ENCODE results near the gene MTX2. TPM values are rescaled to one million over a fixed set of nuclear protein-coding genes. Genes with fewer than 3 reads are reported as not detected.
A peak's percentile ranks its signal among the peaks of the same experiment; 100 is the strongest.

The MTX2 gene
- total and polyA plus RNA-seq, 2 donors (not counting 3 experiments of a cell fraction or from before 2014, with no cell fraction given) = 31.3 TPM

DNA sequence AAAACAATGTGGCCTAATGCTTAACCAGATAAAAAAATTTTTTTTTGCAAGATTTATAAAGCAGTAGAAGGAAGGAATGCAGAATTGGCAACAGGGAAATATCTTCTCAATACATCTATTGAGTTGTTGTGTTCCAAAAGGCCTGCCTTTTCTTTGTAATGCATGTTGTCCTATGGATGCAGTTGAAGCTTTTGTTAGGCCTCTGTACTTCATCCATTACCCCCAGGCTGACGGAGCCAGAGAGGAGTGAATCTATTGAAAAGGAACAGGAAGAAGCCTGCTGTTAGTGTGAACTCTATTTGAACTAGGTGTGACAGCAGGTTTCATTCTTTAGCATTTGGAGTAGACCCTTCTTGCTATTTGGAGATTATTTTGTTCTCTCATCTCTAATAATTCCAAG lies 56.5 kb downstream of the MTX2 start:
- intact Hi-C loops (cut with micrococcal nuclease) (loop anchor here (1.0 kb wide), 1 partner anchor 8 kb away; no protein-coding TSS in a partner anchor), dilution Hi-C loops (cut with MboI; ENCODE audit: extremely low pct_ligation_motif_present, low sequenced_read_pairs) (no loop called here)
- no peak for FAIRE-seq
- ChIA-PET CTCF (no interaction called here), POLR2A (no interaction called here)
- no peaks in the 10 kb centered on the region for H3K4me1 ChIP-seq (ENCODE audit: control insufficient read depth, extremely low read depth, insufficient read depth, low read length)
- no peaks in the 10 kb centered on the region for H4K20me1 ChIP-seq (replicated peaks; ENCODE audit: control insufficient read depth, extremely low read depth, insufficient read depth, low read length)
- no peaks in the 10 kb centered on the region for H3K27me3 ChIP-seq (ENCODE audit: control insufficient read depth in 2 of 2, insufficient read depth in 2 of 2, low read length in 2 of 2)
- no peak overlapping the region for H3K4me3 ChIP-seq (replicated peaks in 1 of 3; ENCODE audit: insufficient read depth in 1 of 3, low read depth in 1 of 3, low read length in 3 of 3)
- H3K27ac ChIP-seq (ENCODE audit: insufficient read depth, low read depth, low read length) = no peak overlapping the region
- no peaks in the 10 kb centered on the region for H3K79me2 ChIP-seq (ENCODE audit: control insufficient read depth, insufficient read depth, low read length)
- H3K9me1 ChIP-seq (replicated peaks; ENCODE audit: control insufficient read depth, extremely low read depth, insufficient read depth, low read length) = no peaks in the 10 kb centered on the region
- BruUV-seq (replicated peaks) = no TSS peak
- no peak overlapping the region for H3K9ac ChIP-seq (replicated peaks; ENCODE audit: extremely low read depth, insufficient read depth, low read length)
- DNase-seq (ENCODE audit: low read depth, low spot score) = peak; percentile 15
- H3K9me3 ChIP-seq (replicated peaks; ENCODE audit: control insufficient read depth, insufficient read depth, low read length) = no peaks in the 10 kb centered on the region
- H3K4me2 ChIP-seq (ENCODE audit: insufficient read depth, low read length) = no peak overlapping the region
- TF ChIP-seq MYC (IDR thresholded peaks at IDR 0.05; ENCODE audit: low read depth, low read length) (no peak), POLR2A (IDR thresholded peaks at IDR 0.05; ENCODE audit: low read depth, low read length) (no peak), EZH2 (IDR thresholded peaks at IDR 0.05; ENCODE audit: borderline replicate concordance, low read depth, low read length, severe bottlenecking) (no peak), POLR2AphosphoS5 (IDR thresholded peaks at IDR 0.05; ENCODE audit: insufficient read depth, low read depth, low read length) (no peak)
- TF ChIP-seq, protein P1, sequence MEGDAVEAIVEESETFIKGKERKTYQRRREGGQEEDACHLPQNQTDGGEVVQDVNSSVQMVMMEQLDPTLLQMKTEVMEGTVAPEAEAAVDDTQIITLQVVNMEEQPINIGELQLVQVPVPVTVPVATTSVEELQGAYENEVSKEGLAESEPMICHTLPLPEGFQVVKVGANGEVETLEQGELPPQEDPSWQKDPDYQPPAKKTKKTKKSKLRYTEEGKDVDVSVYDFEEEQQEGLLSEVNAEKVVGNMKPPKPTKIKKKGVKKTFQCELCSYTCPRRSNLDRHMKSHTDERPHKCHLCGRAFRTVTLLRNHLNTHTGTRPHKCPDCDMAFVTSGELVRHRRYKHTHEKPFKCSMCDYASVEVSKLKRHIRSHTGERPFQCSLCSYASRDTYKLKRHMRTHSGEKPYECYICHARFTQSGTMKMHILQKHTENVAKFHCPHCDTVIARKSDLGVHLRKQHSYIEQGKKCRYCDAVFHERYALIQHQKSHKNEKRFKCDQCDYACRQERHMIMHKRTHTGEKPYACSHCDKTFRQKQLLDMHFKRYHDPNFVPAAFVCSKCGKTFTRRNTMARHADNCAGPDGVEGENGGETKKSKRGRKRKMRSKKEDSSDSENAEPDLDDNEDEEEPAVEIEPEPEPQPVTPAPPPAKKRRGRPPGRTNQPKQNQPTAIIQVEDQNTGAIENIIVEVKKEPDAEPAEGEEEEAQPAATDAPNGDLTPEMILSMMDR (IDR thresholded peaks at IDR 0.05; ENCODE audit: extremely low read depth in 1 of 2, insufficient read depth in 1 of 2, low read depth in 1 of 2, low read length in 2 of 2) = no peak
- TF ChIP-seq, protein P2, sequence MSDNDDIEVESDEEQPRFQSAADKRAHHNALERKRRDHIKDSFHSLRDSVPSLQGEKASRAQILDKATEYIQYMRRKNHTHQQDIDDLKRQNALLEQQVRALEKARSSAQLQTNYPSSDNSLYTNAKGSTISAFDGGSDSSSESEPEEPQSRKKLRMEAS (IDR thresholded peaks at IDR 0.05; ENCODE audit: insufficient read depth, insufficient read length) = no peak
- no peaks in the 10 kb centered on the region for H3K36me3 ChIP-seq (ENCODE audit: control insufficient read depth in 2 of 2, extremely low read depth in 1 of 2, insufficient read depth in 2 of 2, low read length in 2 of 2)
- no peak overlapping the region for H2AFZ ChIP-seq (ENCODE audit: low read depth, low read length)

DNA sequence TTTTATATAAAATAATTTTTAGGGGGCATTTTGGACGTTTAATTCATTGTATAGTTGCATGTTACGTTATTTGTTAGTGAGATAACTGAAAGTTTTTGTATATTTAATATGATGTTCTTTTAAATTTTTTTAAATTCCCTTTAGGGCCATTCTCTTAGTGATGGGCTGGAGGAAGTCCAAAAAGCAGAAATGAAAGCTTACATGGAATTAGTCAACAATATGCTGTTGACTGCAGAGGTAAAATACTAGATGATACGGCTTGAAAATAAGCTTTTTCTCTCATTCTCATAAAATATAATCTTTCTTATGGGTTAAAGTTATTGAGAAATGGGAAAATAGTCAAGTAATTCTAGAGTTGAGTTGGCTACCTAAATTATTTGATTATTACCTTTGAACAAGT lies 58.9 kb downstream of the MTX2 start:
- ChIA-PET CTCF (interaction anchor here (0.7 kb wide), 1 partner anchor 127 kb away, joined by 3 read pairs; no protein-coding TSS in a partner anchor), POLR2A (no interaction called here)
- Histone ChIP-seq H3K9ac (replicated peaks; ENCODE audit: extremely low read depth, insufficient read depth, low read length) (no peak overlapping the region), H3K27ac (ENCODE audit: insufficient read depth, low read depth, low read length) (no peak overlapping the region), H3K4me1 (ENCODE audit: control insufficient read depth, extremely low read depth, insufficient read depth, low read length) (no peaks in the 10 kb centered on the region), H3K4me3 (replicated peaks in 1 of 3; ENCODE audit: insufficient read depth in 1 of 3, low read depth in 1 of 3, low read length in 3 of 3) (no peak overlapping the region), H3K36me3 (ENCODE audit: control insufficient read depth in 2 of 2, extremely low read depth in 1 of 2, insufficient read depth in 2 of 2, low read length in 2 of 2) (no peaks in the 10 kb centered on the region), H3K79me2 (ENCODE audit: control insufficient read depth, insufficient read depth, low read length) (no peaks in the 10 kb centered on the region), H3K9me3 (replicated peaks; ENCODE audit: control insufficient read depth, insufficient read depth, low read length) (no peaks in the 10 kb centered on the region), H3K9me1 (replicated peaks; ENCODE audit: control insufficient read depth, extremely low read depth, insufficient read depth, low read length) (no peaks in the 10 kb centered on the region), H3K27me3 (ENCODE audit: control insufficient read depth in 2 of 2, insufficient read depth in 2 of 2, low read length in 2 of 2) (no peaks in the 10 kb centered on the region), H4K20me1 (replicated peaks; ENCODE audit: control insufficient read depth, extremely low read depth, insufficient read depth, low read length) (no peaks in the 10 kb centered on the region), H2AFZ (ENCODE audit: low read depth, low read length) (no peak overlapping the region), H3K4me2 (ENCODE audit: insufficient read depth, low read length) (no peak overlapping the region)
- FAIRE-seq = no peak
- DNase-seq (ENCODE audit: low read depth, low spot score) = no peak
- BruUV-seq (replicated peaks) = no TSS peak
- intact Hi-C loops (cut with micrococcal nuclease) (no loop called here), dilution Hi-C loops (cut with MboI; ENCODE audit: extremely low pct_ligation_motif_present, low sequenced_read_pairs) (no loop called here)
- TF ChIP-seq FOS (IDR thresholded peaks at IDR 0.05; ENCODE audit: borderline replicate concordance, insufficient read depth, low read length) = no peak
- no peak for TF ChIP-seq JUN (IDR thresholded peaks at IDR 0.05; ENCODE audit: borderline replicate concordance, insufficient read depth, insufficient read length, low read depth)
- TF ChIP-seq POLR2A (IDR thresholded peaks at IDR 0.05; ENCODE audit: low read depth, low read length) = no peak
- TF ChIP-seq EZH2 (IDR thresholded peaks at IDR 0.05; ENCODE audit: borderline replicate concordance, low read depth, low read length, severe bottlenecking) = no peak
- no peak for TF ChIP-seq MYC (IDR thresholded peaks at IDR 0.05; ENCODE audit: low read depth, low read length)
- TF ChIP-seq POLR2AphosphoS5 (IDR thresholded peaks at IDR 0.05; ENCODE audit: insufficient read depth, low read depth, low read length) = no peak
- no peak for TF ChIP-seq GATA2 (IDR thresholded peaks at IDR 0.05; ENCODE audit: insufficient read depth, insufficient read length, low read depth, low read length)
- TF ChIP-seq, protein P1 (IDR thresholded peaks at IDR 0.05; ENCODE audit: extremely low read depth in 1 of 2, insufficient read depth in 1 of 2, low read depth in 1 of 2, low read length in 2 of 2) = no peak
- TF ChIP-seq, protein P2 (IDR thresholded peaks at IDR 0.05; ENCODE audit: insufficient read depth, insufficient read length) = no peak
